ENCODE data around the gene ABCC3.

ABCC3 gene

DNA sequence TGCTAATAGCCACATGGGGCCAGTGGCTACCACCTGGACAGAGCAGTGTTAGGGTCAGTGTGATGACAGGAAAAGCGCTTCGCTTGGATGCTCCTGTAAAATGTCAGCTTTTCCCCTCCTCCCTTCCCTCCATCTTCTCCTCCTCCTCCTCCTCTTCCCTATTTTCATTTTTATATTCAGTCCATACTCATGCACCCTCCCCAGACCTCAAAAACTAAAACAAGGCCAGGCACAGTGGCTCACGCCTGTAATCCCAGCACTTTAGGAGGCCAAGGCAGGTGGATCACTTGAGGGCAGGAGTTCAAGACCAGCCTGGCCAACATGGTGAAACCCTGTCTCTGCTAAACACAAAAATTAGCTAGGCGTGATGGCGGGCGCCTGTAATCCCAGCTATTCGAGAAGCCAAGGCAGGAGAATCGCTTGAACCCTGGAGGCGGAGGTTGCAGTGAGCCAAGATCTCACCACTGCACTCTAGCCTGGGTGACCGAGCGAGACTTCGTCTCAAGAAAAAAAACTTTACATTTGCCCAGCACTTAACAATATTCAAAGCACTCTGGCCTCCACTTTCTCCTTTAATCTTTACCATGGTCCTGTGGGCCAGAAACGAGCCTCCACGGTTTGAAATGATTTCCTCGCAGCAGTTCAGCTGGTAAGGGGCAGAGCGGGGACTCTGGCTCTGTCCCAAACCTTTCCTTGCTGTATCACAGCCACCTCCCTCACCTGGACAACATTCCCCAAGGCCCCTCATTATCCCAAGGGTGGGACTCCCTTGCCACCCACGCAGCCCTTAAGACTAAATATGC lies 51.2 kb downstream of the ABCC3 start:
- no peak for DNase-seq

DNA sequence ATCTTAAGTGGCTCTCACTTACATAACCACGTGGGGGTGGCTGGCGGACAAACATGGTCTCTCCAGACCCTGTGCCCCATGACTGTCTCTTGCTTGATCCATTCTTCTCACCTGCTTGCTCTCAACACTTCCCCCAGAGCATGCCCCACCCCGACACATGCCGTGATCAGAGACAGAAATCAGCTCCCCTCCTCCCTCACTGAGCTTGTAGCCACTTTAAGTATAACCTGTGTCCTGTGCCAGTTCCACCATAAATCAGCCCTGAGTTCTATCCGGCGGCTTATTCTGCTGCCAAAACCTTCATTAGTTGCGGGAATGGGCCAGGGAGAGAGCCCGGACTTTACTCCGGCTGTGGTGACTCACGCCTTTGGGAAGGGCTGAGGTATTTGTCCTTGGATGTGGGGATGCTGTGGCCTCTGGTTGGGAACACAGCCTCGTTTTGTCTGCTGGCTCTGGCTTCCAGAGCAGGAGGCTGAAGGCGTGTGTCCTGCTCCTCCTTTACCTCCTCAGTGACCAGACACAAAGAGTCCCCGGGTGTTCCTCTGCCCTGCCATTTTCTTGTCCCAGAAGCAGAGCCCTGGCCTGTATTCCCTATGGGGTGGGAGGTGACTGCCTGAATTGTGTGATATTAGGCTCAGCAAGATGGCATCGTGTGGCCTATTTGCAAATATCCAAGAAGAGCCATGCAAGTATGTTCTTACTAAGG lies 52.0 kb downstream of the ABCC3 start:
- peak; percentile 79 for DNase-seq

DNA sequence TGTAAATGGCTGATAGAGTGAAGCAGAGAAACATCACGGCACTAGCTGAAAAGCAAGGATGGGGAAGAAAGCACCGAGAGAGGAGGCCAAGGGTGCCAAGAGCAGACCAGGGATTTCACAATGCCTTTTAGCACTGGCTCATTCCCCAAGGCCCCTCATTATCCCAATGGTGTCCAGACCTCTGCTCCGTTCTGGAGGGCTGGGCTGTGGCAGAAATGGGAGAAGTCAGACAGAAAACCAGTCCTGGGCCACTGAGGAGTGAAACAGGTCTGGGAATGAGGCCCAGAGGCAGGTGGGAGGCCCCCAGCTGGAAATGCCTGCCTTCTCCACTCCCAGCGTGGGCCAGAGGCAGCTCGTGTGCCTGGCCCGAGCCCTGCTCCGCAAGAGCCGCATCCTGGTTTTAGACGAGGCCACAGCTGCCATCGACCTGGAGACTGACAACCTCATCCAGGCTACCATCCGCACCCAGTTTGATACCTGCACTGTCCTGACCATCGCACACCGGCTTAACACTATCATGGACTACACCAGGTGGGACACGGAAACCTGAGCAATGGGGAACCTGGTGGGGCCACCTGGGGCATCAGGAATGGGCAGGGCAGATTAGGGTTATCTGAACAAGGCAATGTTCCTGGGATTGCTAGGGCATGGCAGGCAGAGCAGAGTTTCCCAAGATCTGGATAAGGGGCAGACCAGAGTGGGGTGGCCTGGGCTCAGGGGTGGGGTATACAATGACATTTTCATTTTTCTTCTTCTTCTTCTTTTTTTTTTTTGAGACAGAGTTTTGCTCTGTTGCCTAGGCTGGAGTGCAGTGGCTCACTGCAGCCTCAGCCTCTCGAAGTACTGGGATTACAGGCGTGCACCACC lies 52.8 kb downstream of the ABCC3 start:
- DNase-seq: no peak

DNA sequence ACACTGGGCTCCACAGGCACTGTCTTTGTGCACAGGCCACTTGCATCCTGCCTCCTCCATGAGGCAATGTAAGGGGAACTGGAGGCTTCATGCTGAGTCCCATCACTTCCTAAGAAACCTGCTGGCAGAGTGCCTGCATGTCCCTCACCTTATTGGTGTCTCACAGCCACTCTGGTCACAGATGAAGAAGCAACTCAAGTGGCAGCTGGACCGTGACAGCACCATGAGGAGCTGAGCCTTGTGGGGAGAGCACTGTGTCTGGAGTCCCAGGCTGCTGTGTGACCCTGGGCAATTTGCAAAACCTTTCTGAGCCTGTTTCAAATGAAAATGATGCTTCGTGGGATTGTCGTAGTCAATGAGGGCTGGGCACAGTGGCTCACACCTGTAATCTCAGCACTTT lies 53.6 kb downstream of the ABCC3 start:
- no peak for DNase-seq

DNA sequence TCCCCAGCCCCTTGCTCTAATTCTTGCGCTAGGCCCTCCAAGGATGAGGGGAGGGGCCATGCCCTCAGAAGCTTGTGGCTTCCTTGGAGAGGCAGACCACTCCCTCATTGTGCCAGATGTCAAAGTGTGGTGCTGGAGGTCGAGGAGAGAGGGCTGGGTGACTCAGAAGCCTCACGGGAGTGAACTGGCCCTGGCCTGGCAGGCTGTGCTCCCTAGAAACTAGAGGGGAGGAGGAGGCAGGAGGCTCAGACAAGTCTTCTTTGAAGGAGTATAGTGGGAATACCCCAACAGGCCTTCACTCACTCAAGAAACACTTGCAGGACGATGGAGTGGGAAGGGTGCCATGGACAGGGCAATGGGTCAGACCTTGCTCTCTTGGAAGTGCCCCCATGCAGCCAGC lies 54.6 kb downstream of the ABCC3 start:
- DNase-seq: no peak

DNA sequence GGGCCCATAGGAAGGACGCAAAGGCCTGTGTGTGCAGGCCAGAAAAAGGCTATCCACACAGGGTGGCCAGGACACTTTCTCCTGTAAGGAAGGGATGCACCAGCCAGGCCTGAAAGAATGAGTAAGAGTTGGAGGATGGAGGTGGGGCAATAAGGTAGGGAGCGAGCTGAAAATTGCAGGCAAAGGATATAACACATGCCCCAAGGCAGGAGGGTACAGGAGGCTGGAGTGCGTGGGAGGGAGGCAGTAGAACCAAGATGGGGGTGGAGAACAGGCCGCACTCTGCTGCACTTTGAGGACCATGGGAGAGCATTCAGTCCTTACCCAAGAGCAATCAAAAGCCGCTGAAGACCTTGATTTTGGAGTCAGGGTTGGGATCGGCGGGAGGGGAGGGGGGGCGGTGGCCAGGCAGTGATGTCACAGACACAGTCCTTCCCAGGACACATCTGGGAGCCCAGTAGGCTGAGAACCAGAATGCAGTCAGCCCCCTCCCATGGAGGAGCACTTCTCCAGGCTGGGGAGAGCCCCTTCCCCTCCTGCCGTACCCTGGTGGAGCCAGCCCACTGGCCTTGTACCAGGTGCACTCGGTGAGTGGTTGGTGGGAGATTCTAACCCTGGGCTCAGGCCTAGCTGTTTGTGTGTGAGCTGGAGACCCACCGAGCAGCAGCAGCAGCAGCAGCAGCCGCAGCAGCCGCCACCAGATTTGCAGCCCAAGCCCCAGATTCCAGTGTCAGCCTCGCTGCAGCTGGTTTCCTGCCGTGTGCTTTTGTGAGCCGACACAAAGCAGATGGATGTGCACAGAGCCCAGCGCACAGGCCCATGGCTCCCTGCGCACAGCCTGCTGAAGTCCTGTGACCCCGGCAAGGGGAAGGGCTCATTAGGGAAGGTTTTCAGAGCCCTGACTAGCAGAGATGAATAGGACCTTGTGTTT lies 55.5 kb downstream of the ABCC3 start:
- no peak for DNase-seq

DNA sequence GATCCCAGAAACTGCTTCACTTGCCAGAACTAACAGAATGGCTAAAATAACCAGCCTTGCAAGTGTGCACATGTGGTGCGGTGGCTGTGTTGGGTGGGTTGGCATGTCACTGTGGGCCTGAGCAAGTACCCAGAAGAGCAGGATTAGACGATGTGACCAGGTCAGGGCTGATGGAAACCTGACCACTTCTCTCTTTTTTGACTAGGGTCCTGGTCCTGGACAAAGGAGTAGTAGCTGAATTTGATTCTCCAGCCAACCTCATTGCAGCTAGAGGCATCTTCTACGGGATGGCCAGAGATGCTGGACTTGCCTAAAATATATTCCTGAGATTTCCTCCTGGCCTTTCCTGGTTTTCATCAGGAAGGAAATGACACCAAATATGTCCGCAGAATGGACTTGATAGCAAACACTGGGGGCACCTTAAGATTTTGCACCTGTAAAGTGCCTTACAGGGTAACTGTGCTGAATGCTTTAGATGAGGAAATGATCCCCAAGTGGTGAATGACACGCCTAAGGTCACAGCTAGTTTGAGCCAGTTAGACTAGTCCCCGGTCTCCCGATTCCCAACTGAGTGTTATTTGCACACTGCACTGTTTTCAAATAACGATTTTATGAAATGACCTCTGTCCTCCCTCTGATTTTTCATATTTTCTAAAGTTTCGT lies 56.3 kb downstream of the ABCC3 start:
- DNase-seq: no peak

DNA sequence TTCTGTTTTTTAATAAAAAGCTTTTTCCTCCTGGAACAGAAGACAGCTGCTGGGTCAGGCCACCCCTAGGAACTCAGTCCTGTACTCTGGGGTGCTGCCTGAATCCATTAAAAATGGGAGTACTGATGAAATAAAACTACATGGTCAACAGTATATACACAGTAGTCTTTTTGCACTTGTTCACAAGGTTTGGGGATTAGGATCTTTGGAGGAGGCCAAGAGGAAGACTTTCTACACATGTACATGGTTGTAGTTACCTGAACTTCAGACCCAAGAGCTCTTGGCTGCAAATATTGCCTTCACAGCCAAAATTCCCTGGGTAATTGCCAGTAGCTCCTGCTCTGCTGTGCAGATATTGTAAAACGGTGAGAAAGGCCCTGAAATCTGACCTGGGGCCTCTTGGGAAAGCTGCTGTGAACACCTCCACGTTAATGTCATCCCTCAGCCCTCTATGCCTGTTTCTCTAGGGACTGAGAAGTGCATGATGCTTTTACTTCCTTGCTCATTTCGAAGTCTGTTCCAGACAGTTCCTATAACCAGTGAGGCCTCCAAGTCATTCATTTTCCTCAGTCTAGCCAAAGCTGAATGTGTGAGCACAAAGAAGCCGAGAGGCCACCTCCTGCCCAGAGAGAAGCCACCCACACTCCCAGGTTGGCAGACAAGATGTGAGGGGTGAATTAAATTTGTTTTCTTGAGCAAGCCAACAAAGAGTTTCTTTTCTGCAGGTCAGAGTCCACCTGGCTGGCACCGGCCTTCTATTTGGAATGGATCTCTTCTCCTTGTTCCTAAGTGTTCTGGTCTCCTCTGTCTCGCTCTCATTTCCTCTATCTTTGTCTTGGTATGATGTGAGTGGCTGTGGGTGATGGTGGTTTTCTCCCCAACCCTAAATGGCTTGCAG lies 57.1 kb downstream of the ABCC3 start:
- no peak for DNase-seq

DNA sequence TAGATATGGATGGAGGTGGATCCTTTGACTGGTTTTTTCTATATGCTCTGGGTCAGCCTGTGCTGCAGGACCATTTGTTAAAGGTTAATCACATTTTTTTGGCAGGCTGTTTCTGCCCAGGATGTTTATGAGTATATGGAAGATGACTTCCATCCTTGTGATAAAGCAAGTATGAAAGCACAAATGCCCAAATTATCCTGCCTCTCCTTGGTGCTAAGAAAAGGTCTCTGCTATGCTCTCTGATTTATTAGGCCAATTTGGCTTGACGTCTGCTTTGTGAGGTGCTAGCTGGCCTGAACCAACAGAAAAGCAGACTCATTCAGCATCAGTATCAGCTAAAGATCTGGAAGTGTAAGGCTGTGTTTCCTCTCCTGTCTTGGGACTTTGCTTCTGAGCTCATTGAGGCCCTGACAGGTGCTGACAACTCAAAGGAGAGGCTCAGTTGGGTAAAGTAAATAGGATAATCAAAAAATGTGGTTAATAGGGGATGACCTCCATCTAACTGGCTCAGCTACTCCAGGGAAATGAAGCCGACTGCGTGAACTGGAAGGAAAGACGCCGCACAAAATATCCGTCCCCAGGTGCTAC lies 57.9 kb downstream of the ABCC3 start:
- DNase-seq: no peak

DNA sequence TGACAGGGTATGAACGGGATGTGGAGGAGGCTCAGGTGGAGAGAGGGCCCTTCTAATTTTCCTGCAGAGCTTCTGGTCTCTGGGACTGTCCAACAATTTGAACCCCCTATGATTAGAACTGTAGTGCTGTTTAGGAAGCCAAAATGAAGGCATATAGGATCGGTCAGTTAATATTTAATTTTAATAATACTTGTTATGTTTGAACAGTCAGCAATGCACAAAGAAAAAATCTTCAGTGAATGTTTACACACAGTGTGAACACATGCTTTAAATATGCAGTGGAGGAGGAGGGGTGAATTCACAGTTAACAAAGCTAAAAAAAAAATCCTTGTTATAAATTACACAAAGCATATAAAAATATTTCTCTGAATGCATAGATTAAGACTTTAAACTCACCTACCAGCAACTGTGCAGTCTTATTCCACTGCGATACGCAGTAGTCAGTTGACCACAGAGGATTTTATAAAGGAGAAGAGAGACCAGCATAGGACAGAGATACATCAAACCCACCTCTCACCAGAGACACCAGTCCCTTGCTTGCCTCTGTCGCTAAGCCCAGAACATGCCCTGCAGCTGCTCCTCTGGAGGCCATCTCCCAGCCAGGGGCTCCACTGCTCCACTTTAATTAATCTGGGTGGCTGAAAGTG lies 58.5 kb downstream of the ABCC3 start:
- no peak for DNase-seq

DNA sequence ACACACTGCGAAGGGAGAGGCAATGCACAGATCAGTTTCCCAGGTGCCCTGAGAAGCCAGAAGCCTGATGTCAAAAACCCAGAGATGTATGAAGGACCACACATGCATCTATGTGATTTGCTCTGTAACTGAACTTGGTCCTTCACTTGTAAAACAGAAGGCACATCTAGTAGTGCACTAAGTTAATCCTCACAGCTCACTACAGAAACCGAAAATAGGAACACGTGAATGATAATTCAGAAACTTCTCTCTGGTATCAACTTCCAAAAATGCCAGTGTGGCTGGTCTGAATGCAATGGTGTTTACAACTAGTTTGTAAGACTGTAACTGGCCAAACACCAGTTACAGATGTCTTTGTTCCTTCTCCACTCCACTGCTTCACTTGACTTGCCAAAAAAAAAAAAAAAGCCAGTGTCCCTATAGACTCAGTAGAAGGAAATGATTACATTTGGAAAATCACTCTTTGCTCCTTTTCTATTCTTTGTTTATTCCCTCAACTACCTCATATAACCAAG lies 61.7 kb downstream of the ABCC3 start:
- no peak for DNase-seq

DNA sequence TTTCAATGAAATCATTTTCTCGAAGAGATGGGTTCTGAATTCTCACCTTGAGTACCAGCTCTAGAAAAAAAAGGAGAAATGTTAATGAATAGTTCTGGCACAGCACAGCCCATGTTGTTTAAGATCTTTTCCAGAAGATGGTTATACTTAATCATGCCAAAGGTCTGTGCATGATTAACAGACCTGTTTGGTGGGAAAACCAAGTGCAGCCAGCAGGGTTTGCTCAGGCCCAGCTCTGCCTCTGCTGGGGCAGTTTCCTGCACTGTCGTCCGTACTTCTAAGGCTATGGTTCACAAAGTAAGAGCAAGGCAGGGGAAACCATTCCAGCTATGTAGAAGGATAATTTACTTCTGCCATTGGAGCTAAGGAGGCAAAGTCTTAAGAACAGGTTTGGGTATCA lies 62.4 kb downstream of the ABCC3 start:
- DNase-seq: no peak

DNA sequence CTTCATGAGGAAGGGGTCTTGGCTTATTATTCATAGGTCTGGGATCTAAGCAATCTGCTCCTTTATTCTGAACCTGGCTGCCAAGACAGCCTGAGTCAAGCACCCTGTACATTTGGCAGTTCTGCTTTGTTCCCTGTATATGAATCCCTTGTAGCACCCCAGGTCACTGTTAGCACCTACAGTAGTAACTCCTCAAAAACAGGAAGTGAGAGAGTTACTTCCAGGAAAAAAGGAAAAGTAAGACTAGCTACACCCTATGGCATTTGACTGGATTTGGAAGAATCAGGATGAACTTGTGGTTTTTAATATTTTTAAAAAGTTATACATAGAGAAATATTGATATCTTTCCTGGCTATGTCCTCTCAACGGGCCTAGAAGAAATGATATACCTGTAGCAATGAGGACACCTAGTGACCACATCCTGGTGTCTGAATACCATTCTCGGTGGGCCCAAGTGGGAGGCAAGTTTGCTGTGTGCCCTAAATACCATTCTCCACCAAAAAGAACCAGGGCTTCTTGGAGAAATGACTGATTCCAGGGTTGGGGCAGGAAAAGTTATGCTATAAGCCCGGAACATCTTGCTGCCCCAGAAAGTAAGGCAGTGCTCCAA lies 63.1 kb downstream of the ABCC3 start:
- no peak for DNase-seq

DNA sequence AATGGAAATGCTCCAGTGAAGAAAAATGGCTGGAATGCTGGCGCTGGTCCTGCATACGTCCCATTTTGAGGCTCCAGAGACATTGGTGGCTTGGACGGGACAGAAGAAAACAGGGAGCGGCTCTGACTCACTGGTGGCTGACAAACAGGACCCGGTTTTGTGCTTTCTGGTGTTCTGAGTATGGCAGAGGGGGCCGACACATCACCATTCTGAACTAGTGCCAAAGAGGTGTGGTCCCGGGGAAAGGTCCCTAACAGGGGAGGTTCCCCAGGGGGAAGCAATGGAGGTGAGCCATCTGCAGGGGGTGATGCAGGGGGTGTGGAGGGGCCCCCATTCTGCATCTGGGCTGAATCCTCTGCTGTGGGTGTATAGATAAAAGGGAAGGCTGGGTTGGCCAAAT lies 64.7 kb downstream of the ABCC3 start:
- DNase-seq: no peak

DNA sequence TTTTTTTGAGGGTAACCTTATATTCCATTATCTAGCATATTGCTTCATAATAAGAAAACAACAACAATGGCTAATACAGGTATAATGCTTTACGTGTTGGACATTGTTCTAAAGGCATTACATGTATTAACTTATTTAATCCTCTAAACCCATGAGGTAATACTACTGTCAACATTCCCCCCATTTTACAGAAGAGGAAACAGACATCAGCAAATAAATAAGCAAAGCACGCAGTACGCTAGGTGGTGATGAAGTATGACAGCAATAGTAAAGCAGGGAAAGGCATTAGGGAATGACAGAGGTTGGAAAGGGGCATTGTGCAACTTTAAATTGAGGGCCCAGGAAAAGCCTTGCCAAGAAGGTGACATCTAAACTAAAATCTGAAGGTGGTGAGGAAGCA lies 68.5 kb downstream of the ABCC3 start:
- no peak for DNase-seq

DNA sequence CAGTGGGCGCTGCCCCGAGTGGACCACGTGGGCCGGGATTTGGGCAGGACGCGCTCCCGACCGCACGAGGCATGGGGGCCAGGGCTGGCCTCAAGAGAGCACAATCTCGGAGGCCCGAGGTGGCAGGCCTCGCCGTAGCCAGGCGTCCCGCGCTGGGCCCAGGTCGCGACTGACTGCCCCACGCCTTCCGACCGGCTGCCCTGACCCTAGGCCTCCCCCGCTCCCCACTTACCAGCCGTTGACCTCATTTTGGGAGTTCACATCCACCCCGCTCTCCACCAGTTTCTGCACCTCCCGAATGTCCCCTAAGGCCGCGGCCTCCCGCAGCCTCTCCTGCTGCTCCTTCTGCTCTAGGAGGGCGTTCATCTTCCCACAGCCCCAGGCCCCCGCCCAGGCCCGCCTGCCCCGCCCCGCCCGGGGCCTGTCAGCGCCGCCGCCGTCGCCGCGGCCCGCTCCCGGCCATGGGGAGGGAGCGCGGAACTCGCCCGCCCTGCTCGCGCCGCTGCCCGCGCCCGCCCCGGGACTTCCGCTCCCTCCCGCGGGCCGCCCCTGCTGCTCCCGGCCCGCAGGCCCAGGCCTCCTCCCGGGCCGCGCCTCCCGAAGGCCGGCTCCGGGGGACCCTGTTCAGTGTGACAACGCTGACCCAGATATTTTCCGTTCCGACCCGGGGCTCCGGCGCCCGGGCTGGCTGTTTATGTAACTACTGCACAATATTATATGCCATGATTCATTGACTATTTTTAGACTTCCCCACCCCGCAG lies 72.8 kb downstream of the ABCC3 start, which contains the start of gene ANKRD40:
Gene ANKRD40 (minus strand): TSS at position 626 of the 761 bp plus-strand sequence. CDS start 260 bp downstream, at position 366.
- peak; percentile 93 for DNase-seq

DNA sequence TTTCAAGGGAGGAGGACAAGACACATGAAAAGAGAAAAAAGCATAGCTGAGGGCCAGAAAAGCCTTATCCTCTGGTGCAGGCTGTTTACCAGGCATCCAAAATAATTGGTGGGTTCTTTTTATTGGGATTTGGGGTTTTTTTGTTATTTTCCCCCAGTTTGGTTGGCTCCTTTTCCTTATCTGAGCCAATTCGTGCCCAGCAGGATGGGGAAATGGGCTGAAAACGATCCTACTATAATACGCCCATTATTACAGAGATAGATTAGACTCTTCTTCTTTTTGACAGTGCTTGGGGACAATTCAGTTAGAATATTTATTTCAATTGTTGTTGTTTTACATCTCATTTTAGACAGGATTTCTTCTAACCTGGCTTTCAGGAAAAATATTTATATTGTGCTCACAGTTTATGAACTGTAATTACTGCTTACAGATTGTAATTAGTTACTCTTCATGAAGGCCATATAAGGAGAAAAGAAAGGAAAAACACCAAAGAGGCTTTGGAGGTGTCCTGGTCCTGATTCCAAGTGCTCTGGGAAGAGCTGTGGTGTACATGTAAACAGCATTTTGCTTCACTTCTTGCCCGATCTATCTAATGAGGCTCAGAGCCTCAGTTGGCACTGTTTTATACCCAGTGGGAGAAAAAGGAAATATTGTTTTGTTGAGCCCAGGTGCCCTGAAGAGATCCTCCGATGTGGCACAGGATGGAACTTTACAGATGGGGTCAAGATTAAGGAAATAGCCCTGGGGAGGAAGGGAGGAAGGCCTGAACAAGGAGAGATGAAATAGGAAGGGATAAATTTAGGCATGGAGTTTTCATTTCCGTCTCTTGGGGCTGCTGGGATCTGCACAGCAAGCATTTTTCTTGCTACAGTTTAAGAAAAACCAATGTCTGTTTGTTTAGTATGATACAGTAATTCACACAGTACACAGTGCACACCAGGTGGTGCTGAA lies 73.6 kb downstream of the ABCC3 start:
- DNase-seq: no peak
